Neural crest cell (in vitro differentiated cells): ENCODE results near the gene HPS6. TPM values are rescaled to one million over a fixed set of nuclear protein-coding genes. Genes with fewer than 3 reads are reported as not detected.

ENCODE experiments used
- DNase-seq: peaks from one replicate; pipeline ENCODE4 v3.0.0; 2021; ENCODE audit warnings: low read depth, mixed read lengths, low spot score
- H3K27ac Mint-ChIP-seq: one replicate; pipeline ENCODE4 v1.8.0; 2021; ENCODE audit warnings: mild to moderate bottlenecking, mixed read lengths; ENCODE audit not compliant: unreplicated experiment
- H3K27me3 Mint-ChIP-seq: 2 replicates; pipeline ENCODE4 v1.8.0; 2021; ENCODE audit warnings: low read depth, mild to moderate bottlenecking, mixed read lengths
- H3K36me3 Mint-ChIP-seq: 2 replicates; pipeline ENCODE4 v1.8.0; 2021; ENCODE audit warnings: low read depth, mild to moderate bottlenecking, mixed read lengths
- H3K4me1 Mint-ChIP-seq: 2 replicates; pipeline ENCODE4 v1.8.0; 2021; ENCODE audit warnings: mixed read lengths
- H3K4me3 Mint-ChIP-seq: one replicate; pipeline ENCODE4 v1.8.0; 2021; ENCODE audit warnings: mild to moderate bottlenecking, mixed read lengths
- H3K9me3 Mint-ChIP-seq: 2 replicates; pipeline ENCODE4 v1.8.0; 2021; ENCODE audit warnings: mixed read lengths
- CTCF ChIP-seq: fragments of 200-600 bp; sonication (generic); conservative IDR thresholded peaks from 2 replicates; pipeline ENCODE4 v1.5.0; 2021; ENCODE audit warnings: antibody characterized with exemption, mild to moderate bottlenecking
- total RNA-seq: library from RNA; stranded (reverse); gene quantifications from 2 replicates; pipeline ENCODE4 v1.2.1, GENCODE V29; 2021

Gene HPS6
- total RNA-seq, 1 donor from 2014 or later = 18.9 TPM

- peaks cover 70% of the 10 kb centered on the region for H3K4me1 Mint-ChIP-seq
- no peaks in the 10 kb centered on the region for H3K36me3 Mint-ChIP-seq
- H3K27me3 Mint-ChIP-seq = no peaks in the 10 kb centered on the region
Measured at GRCh38 chr10:102115775-102116174, 50.6 kb downstream of the HPS6 start.

GRCh38 chr10:102116656-102117055 lies 51.5 kb downstream of the HPS6 start:
- Mint-ChIP-seq H3K4me1 (peaks cover 77% of the 10 kb centered on the region), H3K9me3 (no peaks in the 10 kb centered on the region), H3K27ac (peak overlapping the region; percentile 82), H3K36me3 (no peaks in the 10 kb centered on the region), H3K27me3 (no peaks in the 10 kb centered on the region), H3K4me3 (peak overlapping the region; percentile 94)
- no peak for TF ChIP-seq CTCF
- DNase-seq = no peak

More at GRCh38 chr10:102115775-102116174, 50.6 kb downstream of the HPS6 start:
- peak overlapping the region; percentile 9 for H3K27ac Mint-ChIP-seq
- peak overlapping the region; percentile 91 for H3K4me3 Mint-ChIP-seq
- TF ChIP-seq CTCF = no peak
- DNase-seq = no peak
- no peaks in the 10 kb centered on the region for H3K9me3 Mint-ChIP-seq

Other genes starting within 250 kb of the HPS6 start
- 101 and 102 TPM in 2 replicates for gene OGA, start 246.9 kb upstream of the HPS6 start, total RNA-seq
- 2.2 and 3.9 TPM in 2 replicates for gene KCNIP2, start 221.5 kb upstream of the HPS6 start, total RNA-seq
- 24.4 TPM in 2 replicates for gene ARMH3, start 9.2 kb upstream of the HPS6 start, total RNA-seq
- gene LDB1, start 55.0 kb downstream of the HPS6 start, total RNA-seq = 122 and 127 TPM in 2 replicates
- 66.3 and 68.3 TPM in 2 replicates for gene PPRC1, start 67.7 kb downstream of the HPS6 start, total RNA-seq
- 111 and 116 TPM in 2 replicates for gene NOLC1, start 87.0 kb downstream of the HPS6 start, total RNA-seq
- gene ELOVL3, start 160.9 kb downstream of the HPS6 start, total RNA-seq = 0.23 and 0.30 TPM in 2 replicates
- gene PITX3, start 176.2 kb downstream of the HPS6 start, total RNA-seq = not detected in 2 replicates
- 43.2 and 44.7 TPM in 2 replicates for gene GBF1, start 180.2 kb downstream of the HPS6 start, total RNA-seq